ENCODE results near the gene CCDC121. TPM values are rescaled to one million over a fixed set of nuclear protein-coding genes. Genes with fewer than 3 reads are reported as not detected.

Gene CCDC121
- total RNA-seq, 4 donors from 2014 or later, result 1.2 to 3.9 (median 3.0) TPM

- peak in 1 of 2 donors; percentile 59 for TF ChIP-seq POLR2A (IDR thresholded peaks at IDR 0.05)
- TF ChIP-seq POLR2AphosphoS5 (IDR thresholded peaks at IDR 0.05), result no peak
- TF ChIP-seq EP300 (IDR thresholded peaks at IDR 0.05), result no peak
- TF ChIP-seq, protein P1, sequence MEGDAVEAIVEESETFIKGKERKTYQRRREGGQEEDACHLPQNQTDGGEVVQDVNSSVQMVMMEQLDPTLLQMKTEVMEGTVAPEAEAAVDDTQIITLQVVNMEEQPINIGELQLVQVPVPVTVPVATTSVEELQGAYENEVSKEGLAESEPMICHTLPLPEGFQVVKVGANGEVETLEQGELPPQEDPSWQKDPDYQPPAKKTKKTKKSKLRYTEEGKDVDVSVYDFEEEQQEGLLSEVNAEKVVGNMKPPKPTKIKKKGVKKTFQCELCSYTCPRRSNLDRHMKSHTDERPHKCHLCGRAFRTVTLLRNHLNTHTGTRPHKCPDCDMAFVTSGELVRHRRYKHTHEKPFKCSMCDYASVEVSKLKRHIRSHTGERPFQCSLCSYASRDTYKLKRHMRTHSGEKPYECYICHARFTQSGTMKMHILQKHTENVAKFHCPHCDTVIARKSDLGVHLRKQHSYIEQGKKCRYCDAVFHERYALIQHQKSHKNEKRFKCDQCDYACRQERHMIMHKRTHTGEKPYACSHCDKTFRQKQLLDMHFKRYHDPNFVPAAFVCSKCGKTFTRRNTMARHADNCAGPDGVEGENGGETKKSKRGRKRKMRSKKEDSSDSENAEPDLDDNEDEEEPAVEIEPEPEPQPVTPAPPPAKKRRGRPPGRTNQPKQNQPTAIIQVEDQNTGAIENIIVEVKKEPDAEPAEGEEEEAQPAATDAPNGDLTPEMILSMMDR (IDR thresholded peaks at IDR 0.05), result peak in 1 of 2 donors; percentile 7
- peak within 1 kb of the TSS; percentile 5 for H3K27ac ChIP-seq
- peaks cover 26% of the 10 kb centered on the region for H3K4me1 ChIP-seq
- peak within 1 kb of the TSS; percentile 60 for H3K4me3 ChIP-seq
- H3K9me3 ChIP-seq, result peaks cover 8% of the 10 kb centered on the region
- DNase-seq (ENCODE audit: low spot score in 2 of 2), result peak; percentile 94 to 96
- no peaks in the 10 kb centered on the region for H3K36me3 ChIP-seq
- H3K27me3 ChIP-seq, result no peaks in the 10 kb centered on the region
- WGBS, result 3% methylated on average over 37 of the region's 38 CpGs
These were observed 46.0 kb downstream of the CCDC121 start, which contains the start of gene ZNF512 for GRCh38 chr2:27582695-27583389. ZNF512 (plus strand) TSS chr2:27583042; CDS start chr2:27583113, 71 bp downstream.

GRCh38 chr2:27582129-27582694 lies 46.6 kb downstream of the CCDC121 start:
- Histone ChIP-seq H3K9me3 (peaks cover 8% of the 10 kb centered on the region), H3K4me3 (peak overlapping the region; percentile 60), H3K27me3 (no peaks in the 10 kb centered on the region), H3K27ac (no peak overlapping the region), H3K4me1 (peaks cover 26% of the 10 kb centered on the region), H3K36me3 (no peaks in the 10 kb centered on the region)
- peak in 1 of 2 donors; percentile 57 for DNase-seq (ENCODE audit: low spot score in 2 of 2)
- WGBS, result 76% methylated on average over 12 of the region's 16 CpGs
- TF ChIP-seq, protein P1 (IDR thresholded peaks at IDR 0.05), result no peak
- TF ChIP-seq POLR2A (IDR thresholded peaks at IDR 0.05) (no peak), EP300 (IDR thresholded peaks at IDR 0.05) (no peak), POLR2AphosphoS5 (IDR thresholded peaks at IDR 0.05) (no peak)

DNA sequence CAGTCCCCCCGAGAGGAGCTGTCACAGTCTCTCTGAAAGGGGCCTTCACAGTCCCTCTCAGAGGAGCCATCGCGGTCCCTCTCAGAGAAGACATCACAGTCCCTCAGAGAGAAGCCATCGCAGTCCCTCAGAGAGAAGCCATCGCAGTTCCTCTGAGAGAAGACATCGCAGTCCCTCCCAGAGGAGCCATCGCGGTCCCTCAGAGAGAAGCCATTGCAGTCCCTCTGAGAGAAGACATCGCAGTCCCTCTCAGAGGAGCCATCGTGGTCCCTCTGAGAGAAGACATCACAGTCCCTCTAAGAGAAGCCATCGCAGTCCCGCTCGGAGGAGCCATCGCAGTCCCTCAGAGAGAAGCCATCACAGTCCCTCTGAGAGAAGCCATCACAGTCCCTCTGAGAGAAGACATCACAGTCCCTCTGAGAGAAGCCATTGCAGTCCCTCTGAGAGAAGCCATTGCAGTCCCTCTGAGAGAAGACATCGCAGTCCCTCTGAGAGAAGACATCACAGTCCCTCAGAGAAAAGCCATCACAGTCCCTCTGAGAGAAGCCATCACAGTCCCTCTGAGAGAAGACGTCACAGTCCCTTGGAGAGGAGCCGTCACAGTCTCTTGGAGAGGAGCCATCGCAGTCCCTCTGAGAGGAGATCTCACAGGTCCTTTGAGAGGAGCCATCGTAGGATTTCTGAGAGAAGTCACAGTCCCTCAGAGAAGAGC lies 47.2 kb downstream of the CCDC121 start:
- DNase-seq (ENCODE audit: low spot score in 2 of 2), result no peak
- Histone ChIP-seq H3K4me1 (peaks cover 26% of the 10 kb centered on the region), H3K36me3 (no peaks in the 10 kb centered on the region), H3K4me3 (no peak overlapping the region), H3K9me3 (peaks cover 8% of the 10 kb centered on the region), H3K27ac (no peak overlapping the region), H3K27me3 (no peaks in the 10 kb centered on the region)
- WGBS, result 95% methylated on average over 13 of the region's 19 CpGs
- no peak for TF ChIP-seq POLR2AphosphoS5 (IDR thresholded peaks at IDR 0.05)
- no peak for TF ChIP-seq EP300 (IDR thresholded peaks at IDR 0.05)
- TF ChIP-seq, protein P1 (IDR thresholded peaks at IDR 0.05), result no peak
- TF ChIP-seq POLR2A (IDR thresholded peaks at IDR 0.05), result no peak

Other genes with a start within 250 kb of the CCDC121 start
- 10 to 100 TPM in 3 of 4 donors, 1 to 10 TPM in 1; 7.6 to 16.7 (median 11.7) TPM for gene ZNF513, start 248.3 kb downstream of the CCDC121 start, total RNA-seq
- 10 to 100 TPM; 37.4 to 54.1 (median 49.3) TPM for gene PPM1G, start 219.4 kb downstream of the CCDC121 start, total RNA-seq
- gene NRBP1, start 200.4 kb downstream of the CCDC121 start, total RNA-seq, result 10 to 100 TPM; 66.8 to 84.3 (median 77.0) TPM
- gene KRTCAP3, start 186.6 kb downstream of the CCDC121 start, total RNA-seq, result 10 to 100 TPM; 31.0 to 50.1 (median 42.2) TPM
- 10 to 100 TPM; 21.6 to 70.0 (median 27.4) TPM for gene IFT172, start 139.3 kb downstream of the CCDC121 start, total RNA-seq
- gene FNDC4, start 133.8 kb downstream of the CCDC121 start, total RNA-seq, result 1 to 10 TPM; 4.7 to 8.0 (median 5.5) TPM
- 1 to 10 TPM in 1 of 4 donors, under 1 TPM in 2, not detected in 1; 0.56 to 1.0 (median 0.64) TPM for gene GCKR, start 132.2 kb downstream of the CCDC121 start, total RNA-seq
- gene ZNF512, start 46.0 kb downstream of the CCDC121 start, total RNA-seq, result 10 to 100 TPM in 3 of 4 donors, 1 to 10 TPM in 1; 8.1 to 23.5 (median 20.6) TPM
- 10 to 100 TPM; 21.0 to 30.5 (median 24.2) TPM for gene GPN1, start within 50 bp of the CCDC121 start, total RNA-seq
- gene SUPT7L, start 34.6 kb upstream of the CCDC121 start, total RNA-seq, result 10 to 100 TPM; 17.0 to 27.3 (median 22.2) TPM
- 10 to 100 TPM; 15.1 to 25.3 (median 20.7) TPM for gene SLC4A1AP, start 34.9 kb upstream of the CCDC121 start, total RNA-seq
- 10 to 100 TPM; 30.7 to 82.2 (median 56.3) TPM for gene MRPL33, start 142.7 kb upstream of the CCDC121 start, total RNA-seq